ENCODE measurements around the gene GNG13. TPM values are rescaled to one million over a fixed set of nuclear protein-coding genes. Genes with fewer than 3 reads are reported as not detected.
"Not testable (repeated sequence)": the region's sequence is repeated elsewhere in the genome, so short reads cannot be mapped to it uniquely, and the experiment has no call there.

GNG13 gene
- total RNA-seq, 2 experiments from 2014 or later = not detected

DNA sequence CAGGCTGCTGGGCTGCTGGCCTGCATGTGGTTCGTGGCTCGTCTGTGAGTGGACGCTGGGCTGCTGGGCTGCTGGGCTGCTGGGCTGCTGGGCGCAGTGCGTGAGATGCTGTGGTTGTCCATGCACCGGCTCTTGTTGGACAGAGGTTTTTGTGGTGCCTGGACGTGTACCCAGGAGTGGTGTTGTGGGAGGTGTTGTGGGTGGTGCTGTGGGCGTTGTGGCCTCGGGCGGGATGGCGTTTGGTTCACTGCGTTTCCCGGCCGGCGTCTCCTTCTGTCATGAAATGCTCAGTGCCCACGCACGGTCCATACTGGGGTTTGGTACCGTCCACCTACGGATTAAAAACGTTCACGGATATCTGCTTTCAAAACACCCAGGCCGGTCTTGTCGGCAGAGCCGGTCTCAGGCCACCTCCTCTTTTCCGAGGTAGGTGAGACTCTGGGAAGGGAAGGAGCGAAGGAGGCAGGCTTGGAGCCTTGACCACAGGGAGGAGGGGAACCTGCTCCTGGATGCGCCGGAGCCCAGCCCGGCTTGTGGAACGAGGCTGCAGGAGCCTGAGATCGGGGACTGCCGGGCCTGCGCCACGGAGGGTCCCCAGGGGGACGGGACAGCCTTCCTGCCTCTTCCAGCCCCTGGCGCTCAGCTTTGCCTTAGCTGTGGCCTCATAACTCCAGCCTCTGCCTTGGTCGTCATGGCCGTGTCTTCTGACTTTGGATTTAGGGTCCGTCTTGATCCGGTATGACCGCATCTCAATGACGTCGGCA is 29.8 kb upstream of the GNG13 start:
- ChIA-PET POLR2A (no interaction called here), CTCF (no interaction called here)
- Mint-ChIP-seq H3K27ac (no peak overlapping the region), H3K36me3 (ENCODE audit: low read depth) (no peaks in the 10 kb centered on the region), H3K27me3 (peaks cover 3% of the 10 kb centered on the region), H3K4me3 (no peak overlapping the region), H3K4me1 (no peaks in the 10 kb centered on the region), H3K9me3 (ENCODE audit: low read depth) (no peaks in the 10 kb centered on the region)
- no peak for DNase-seq
- ATAC-seq = no peak
- intact Hi-C loops (cut with DNase I, micrococcal nuclease) = no loop called here

DNA sequence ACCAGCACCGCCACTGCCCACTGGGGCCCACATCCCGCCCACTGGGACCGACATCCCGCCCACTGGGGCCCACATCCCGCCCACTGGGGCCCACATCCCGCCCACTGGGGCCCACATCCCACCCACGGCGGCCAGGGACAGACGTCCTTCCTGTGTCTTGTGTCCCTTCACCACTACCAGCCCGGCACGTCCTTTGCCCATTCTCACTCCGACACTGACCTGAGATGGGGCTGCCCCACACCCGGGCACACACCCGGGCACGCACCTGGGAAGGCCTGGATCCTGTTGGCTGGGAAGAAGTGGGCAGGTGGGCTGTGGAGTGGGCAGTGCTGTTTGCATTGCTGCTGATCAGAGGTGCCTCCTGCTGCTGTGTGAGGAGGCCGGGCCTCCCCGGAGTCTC is 28.4 kb upstream of the GNG13 start:
- ChIA-PET POLR2A (no interaction called here), CTCF (no interaction called here)
- no peaks in the 10 kb centered on the region for H3K4me1 Mint-ChIP-seq
- intact Hi-C loops (cut with DNase I, micrococcal nuclease) = no loop called here
- H3K36me3 Mint-ChIP-seq (ENCODE audit: low read depth) = no peaks in the 10 kb centered on the region
- no peak for ATAC-seq
- no peak overlapping the region for H3K27ac Mint-ChIP-seq
- no peak for DNase-seq
- peaks cover 3% of the 10 kb centered on the region for H3K27me3 Mint-ChIP-seq
- no peaks in the 10 kb centered on the region for H3K9me3 Mint-ChIP-seq (ENCODE audit: low read depth)
- H3K4me3 Mint-ChIP-seq = no peak overlapping the region

DNA sequence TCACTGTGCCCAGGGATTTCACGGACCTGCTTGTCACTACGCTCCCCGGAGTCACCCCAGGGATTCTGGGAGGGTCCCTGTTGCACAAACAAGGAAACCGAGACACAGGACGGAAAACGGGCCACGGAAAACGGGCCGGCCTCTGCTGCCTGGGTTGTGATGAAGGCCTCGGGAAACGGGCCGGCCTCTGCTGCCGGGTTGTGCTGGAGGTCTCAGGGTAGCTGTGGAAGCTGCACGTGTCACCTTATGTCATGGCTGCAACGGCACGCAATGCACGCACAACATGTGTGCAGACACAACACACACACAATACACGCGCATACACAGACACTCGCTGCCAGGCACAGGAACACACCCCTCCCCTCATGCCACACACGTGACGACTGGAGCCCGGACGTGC is 27.0 kb upstream of the GNG13 start:
- intact Hi-C loops (cut with DNase I, micrococcal nuclease) = no loop called here

DNA sequence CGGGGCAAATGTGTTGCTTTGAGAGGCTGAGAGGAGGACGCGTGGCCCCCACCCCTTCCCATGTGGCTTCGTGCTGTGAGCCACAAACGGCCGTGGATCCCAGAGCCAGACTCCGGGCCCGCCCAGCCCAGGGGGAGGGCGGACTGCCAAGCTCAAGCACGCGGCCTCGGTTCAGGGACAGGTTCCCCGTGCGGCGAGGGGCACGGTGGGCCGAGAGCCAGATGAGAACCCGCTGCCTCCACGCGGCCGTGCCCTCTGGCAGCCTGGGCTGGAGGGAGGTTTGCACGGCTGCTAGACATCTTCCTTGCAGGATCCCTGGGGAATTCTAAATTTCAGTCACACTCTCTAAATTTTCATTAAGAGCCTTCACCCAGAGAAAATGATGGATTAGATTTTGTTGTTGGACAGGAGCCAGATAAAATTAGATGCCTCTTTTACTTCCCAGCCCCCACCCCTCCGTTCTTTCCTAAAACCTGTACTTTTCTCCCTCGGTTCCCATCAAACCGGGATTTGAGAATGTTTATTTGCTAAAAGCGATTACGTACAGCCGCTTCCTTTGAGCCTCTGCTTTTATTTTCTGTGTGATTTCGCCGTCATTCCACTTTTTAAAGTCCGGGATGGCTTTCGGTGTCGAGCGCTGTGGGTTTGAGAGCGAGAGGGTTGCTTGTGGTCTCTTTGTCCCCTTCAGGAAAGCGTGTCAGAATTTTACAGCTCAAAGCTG is 25.0 kb upstream of the GNG13 start:
- CTCF ChIA-PET = no interaction called here
- POLR2A ChIA-PET = interaction anchor here (0.6 kb wide), 1 partner anchor 203 kb away, joined by 3 read pairs; no protein-coding TSS in a partner anchor
- H3K9me3 Mint-ChIP-seq (ENCODE audit: low read depth) = no peaks in the 10 kb centered on the region
- intact Hi-C loops (cut with DNase I, micrococcal nuclease) = no loop called here
- H3K4me3 Mint-ChIP-seq = no peak overlapping the region
- ATAC-seq (no peak), DNase-seq (no peak)
- H3K27ac Mint-ChIP-seq = no peak overlapping the region
- H3K36me3 Mint-ChIP-seq (ENCODE audit: low read depth) = no peaks in the 10 kb centered on the region
- H3K4me1 Mint-ChIP-seq = peaks cover 3% of the 10 kb centered on the region
- peaks cover 8% of the 10 kb centered on the region for H3K27me3 Mint-ChIP-seq

More for the DNA sequence above, 27.0 kb upstream of the GNG13 start:
- ATAC-seq (no peak), DNase-seq (no peak)
- Mint-ChIP-seq H3K9me3 (ENCODE audit: low read depth) (no peaks in the 10 kb centered on the region), H3K27me3 (peaks cover 5% of the 10 kb centered on the region), H3K4me3 (no peak overlapping the region), H3K36me3 (ENCODE audit: low read depth) (no peaks in the 10 kb centered on the region), H3K27ac (no peak overlapping the region), H3K4me1 (no peaks in the 10 kb centered on the region)
- ChIA-PET CTCF (no interaction called here), POLR2A (no interaction called here)

DNA sequence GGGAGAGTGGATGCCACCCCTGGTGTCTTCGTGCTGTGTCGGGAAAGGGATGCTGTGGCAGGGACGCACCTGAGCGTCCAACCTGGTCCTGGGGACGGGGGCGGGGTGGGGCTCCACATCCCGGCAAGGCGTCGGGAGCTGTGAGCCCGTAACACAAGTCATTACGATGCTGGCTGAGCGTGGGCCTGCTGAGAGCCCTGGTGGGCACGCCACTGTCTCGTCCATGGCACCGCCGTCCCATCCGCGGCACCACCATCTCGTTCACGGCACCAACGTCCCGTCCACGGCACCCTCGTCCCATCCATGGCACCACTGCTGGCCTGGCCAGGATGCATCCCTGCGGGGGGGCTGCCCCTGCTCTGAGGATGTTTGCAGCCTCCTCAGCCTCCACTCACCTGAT is 24.1 kb upstream of the GNG13 start:
- Mint-ChIP-seq H3K27me3 (peaks cover 7% of the 10 kb centered on the region), H3K4me3 (no peak overlapping the region), H3K9me3 (ENCODE audit: low read depth) (no peaks in the 10 kb centered on the region), H3K36me3 (ENCODE audit: low read depth) (no peaks in the 10 kb centered on the region), H3K27ac (no peak overlapping the region), H3K4me1 (peaks cover 8% of the 10 kb centered on the region)
- ChIA-PET CTCF (no interaction called here), POLR2A (no interaction called here)
- intact Hi-C loops (cut with DNase I, micrococcal nuclease) = no loop called here
- DNase-seq (no peak), ATAC-seq (no peak)

DNA sequence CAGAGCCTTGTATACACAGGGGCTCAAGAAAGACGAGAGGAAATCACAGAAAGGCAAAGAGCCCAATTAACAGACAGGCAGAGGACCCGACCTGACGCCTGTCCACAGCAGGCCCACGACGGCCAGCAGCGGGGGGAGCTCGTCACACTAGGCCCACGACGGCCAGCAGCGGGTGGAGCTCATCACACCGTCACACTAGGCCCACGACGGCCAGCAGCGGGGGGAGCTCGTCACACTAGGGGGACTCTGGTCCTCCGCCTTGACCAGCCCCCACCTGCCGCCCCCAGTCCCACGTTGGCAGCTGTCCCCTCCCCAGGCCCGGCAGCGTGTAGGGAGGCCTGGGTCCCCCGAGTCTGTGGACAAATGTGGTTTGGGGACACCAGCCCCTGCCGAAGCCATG is 23.7 kb upstream of the GNG13 start:
- H3K4me3 Mint-ChIP-seq = no peak overlapping the region
- CTCF ChIA-PET = no interaction called here
- H3K9me3 Mint-ChIP-seq (ENCODE audit: low read depth) = no peaks in the 10 kb centered on the region

DNA sequence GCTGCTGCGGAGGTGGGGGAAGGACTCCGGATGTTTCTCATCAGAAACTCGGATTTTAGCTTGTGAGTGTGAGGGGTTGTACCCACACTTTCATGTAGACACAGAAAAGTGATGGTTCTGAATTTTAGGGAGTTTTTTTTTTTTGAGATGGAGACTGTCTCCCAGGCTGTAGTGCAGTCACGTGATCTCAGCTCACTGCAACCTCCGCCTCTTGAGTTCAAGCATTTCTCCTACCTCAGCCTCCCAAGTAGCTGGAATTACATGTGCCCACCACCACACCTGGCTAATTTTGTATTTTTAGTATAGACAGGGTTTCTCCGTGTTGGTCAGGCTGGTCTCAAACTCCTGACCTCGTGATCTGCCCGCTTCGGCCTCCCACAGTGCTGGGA is 22.4 kb upstream of the GNG13 start:
- Mint-ChIP-seq H3K9me3 (ENCODE audit: low read depth) (no peaks in the 10 kb centered on the region), H3K4me3 (no peak overlapping the region), H3K4me1 (peaks cover 13% of the 10 kb centered on the region), H3K27me3 (peaks cover 7% of the 10 kb centered on the region), H3K36me3 (ENCODE audit: low read depth) (no peaks in the 10 kb centered on the region), H3K27ac (no peak overlapping the region)
- intact Hi-C loops (cut with DNase I, micrococcal nuclease) = no loop called here
- CTCF ChIA-PET = interaction anchor here (0.8 kb wide), 1 partner anchor 82 kb away, joined by 3 read pairs; the partner anchor contains the start of gene CIAO3
- POLR2A ChIA-PET = no interaction called here
- ATAC-seq (no peak), DNase-seq (no peak)

More for the DNA sequence above, 23.7 kb upstream of the GNG13 start:
- Mint-ChIP-seq H3K36me3 (ENCODE audit: low read depth) (no peaks in the 10 kb centered on the region), H3K27ac (no peak overlapping the region), H3K4me1 (peaks cover 13% of the 10 kb centered on the region), H3K27me3 (peaks cover 7% of the 10 kb centered on the region)
- POLR2A ChIA-PET = interaction anchor here (0.6 kb wide), 1 partner anchor 35 kb away, joined by 6 read pairs; no protein-coding TSS in a partner anchor
- DNase-seq (no peak), ATAC-seq (no peak)
- intact Hi-C loops (cut with DNase I, micrococcal nuclease) = no loop called here

DNA sequence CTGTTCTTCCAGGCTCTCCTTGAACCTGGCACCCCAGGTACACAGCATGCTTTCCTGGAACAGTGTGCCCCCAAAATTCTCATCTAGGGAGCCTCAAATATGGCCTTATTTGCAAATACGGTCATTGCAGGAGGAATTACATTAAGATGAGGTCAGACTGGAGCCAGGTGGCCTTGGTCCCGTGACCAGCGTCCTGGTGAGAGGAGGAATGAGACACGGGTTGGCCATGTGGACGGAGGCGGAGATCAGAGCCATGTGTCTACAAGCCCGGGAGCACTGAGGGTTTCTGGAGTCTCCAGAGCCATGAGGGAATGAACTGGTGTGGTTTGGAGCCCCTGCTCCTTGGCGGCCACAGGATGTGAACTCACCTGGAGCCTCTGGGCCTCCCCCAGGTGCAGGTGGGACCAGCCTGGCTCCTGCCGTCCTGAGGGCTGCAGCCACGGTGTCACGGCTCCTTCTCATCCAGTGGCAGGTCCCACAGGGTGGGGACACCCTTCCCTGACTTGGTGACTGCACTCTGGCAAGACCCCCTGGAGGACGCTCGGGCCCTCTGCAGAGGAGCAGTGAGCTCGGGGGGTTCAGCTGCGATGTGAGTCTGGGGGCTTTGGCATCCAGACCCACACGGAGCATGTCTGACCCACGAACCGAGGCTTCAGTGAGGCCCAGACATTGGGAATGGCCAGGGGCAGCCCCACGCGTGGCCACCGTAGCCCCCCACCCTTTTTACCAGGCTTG is 21.8 kb upstream of the GNG13 start:
- CTCF ChIA-PET = interaction anchor here (0.8 kb wide), 1 partner anchor 82 kb away, joined by 3 read pairs; the partner anchor contains the start of gene CIAO3
- H3K9me3 Mint-ChIP-seq (ENCODE audit: low read depth) = no peaks in the 10 kb centered on the region
- peaks cover 13% of the 10 kb centered on the region for H3K4me1 Mint-ChIP-seq
- no peak overlapping the region for H3K27ac Mint-ChIP-seq
- H3K36me3 Mint-ChIP-seq (ENCODE audit: low read depth) = no peaks in the 10 kb centered on the region
- H3K4me3 Mint-ChIP-seq = no peak overlapping the region
- H3K27me3 Mint-ChIP-seq = peaks cover 7% of the 10 kb centered on the region
- ATAC-seq (no peak), DNase-seq (no peak)
- POLR2A ChIA-PET = no interaction called here
- intact Hi-C loops (cut with DNase I, micrococcal nuclease) = no loop called here

DNA sequence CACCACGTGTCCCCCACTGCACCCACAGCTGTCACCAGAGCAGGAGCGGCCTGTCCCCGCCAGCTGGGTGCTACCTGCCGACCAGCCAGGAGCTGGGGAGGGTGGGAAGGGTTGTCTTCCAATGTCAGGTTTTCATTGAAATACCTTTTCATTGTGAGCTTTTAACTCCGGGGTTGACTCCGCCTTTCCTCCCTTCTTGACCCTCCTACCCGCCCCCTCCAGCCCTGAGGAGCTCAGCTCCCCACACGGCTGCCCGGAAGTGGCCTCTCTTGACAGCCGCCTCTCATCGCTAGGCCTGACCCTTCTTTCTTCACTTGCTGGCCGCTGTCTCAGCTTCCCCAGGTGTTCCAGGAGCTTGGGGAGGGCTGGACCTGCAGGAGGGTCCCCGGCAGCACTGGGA is 21.2 kb upstream of the GNG13 start:
- CTCF ChIA-PET = no interaction called here

DNA sequence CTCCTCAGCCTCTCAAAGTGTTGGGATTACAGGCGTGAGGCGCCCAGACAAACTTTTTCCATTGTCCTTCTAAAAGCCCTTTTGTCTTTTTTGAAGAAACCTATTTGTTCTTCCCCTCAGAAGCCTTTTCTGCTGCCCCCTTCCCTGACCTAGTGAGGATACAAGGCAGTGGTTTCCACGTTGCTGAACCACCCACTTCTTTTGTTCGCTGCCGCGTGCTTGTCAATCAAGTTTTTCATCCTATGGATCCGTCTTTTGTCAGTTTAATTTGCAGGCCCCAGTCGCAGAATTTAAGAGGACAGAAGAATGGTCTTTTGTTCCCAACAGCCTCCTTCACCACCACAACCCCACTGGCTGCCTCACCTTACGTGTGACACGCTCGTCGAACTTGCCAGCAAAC is 20.2 kb upstream of the GNG13 start:
- Mint-ChIP-seq H3K9me3 (ENCODE audit: low read depth) (no peaks in the 10 kb centered on the region), H3K36me3 (ENCODE audit: low read depth) (no peaks in the 10 kb centered on the region), H3K27me3 (peaks cover 8% of the 10 kb centered on the region), H3K4me3 (no peak overlapping the region), H3K27ac (no peak overlapping the region), H3K4me1 (peaks cover 13% of the 10 kb centered on the region)
- POLR2A ChIA-PET = no interaction called here
- intact Hi-C loops (cut with DNase I, micrococcal nuclease) = no loop called here
- no peak for ATAC-seq
- CTCF ChIA-PET = no interaction called here
- no peak for DNase-seq

More for the DNA sequence above, 21.2 kb upstream of the GNG13 start:
- intact Hi-C loops (cut with DNase I, micrococcal nuclease) = no loop called here
- Mint-ChIP-seq H3K27me3 (peaks cover 7% of the 10 kb centered on the region), H3K4me1 (peaks cover 13% of the 10 kb centered on the region), H3K9me3 (ENCODE audit: low read depth) (no peaks in the 10 kb centered on the region), H3K27ac (no peak overlapping the region), H3K36me3 (ENCODE audit: low read depth) (no peaks in the 10 kb centered on the region), H3K4me3 (no peak overlapping the region)
- POLR2A ChIA-PET = no interaction called here
- ATAC-seq (no peak), DNase-seq (no peak)

DNA sequence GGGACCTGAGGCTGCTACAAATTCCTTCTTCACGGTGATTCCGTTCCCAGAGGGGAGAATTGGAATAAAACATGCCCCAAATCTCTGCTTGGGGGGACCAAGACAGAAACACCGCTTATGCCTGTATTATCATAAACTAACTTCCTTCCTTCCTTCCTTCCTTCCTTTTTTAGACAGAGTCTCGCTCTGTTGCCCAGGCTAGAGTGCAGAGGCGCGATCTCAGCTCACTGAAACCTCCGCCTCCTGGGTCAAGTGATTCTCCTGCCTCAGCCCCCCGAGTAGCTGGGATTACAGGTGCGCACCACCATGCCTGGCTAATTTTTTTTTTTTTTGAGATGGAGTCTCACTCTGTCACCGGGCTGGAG is 19.5 kb upstream of the GNG13 start:
- H3K27ac Mint-ChIP-seq; DNase-seq; ATAC-seq; H3K4me3 Mint-ChIP-seq; H3K27me3 Mint-ChIP-seq; CTCF ChIA-PET; H3K36me3 Mint-ChIP-seq (ENCODE audit: low read depth); POLR2A ChIA-PET; H3K9me3 Mint-ChIP-seq (ENCODE audit: low read depth); intact Hi-C loops (cut with DNase I, micrococcal nuclease): not testable (repeated sequence)
- peaks cover 13% of the 10 kb centered on the region for H3K4me1 Mint-ChIP-seq

Measured in activated CD4-positive, alpha-beta T cell treated with anti-CD3 and anti-CD28 coated beads for 36 hours (primary cell).